HAP-1 (cell line): ENCODE data around the gene KLK15.

Experiments
- DNase-seq, 2 experiments: peaks; one replicate each; pipeline ENCODE4 v3.0.0-alpha.2; 2016 to 2020; ENCODE audit warnings: low spot score in 2 of 2
- H3K27me3 ChIP-seq: fragments of 250-450 bp; sonication (Bioruptor Pico); 2 replicates; pipeline ENCODE4 v1.5.1; 2020; ENCODE audit warnings: low read depth, mild to moderate bottlenecking, moderate library complexity
- H3K36me3 ChIP-seq: fragments of 250-450 bp; sonication (Bioruptor Pico); replicated peaks from 2 replicates; pipeline ENCODE4 v1.5.1; 2020; ENCODE audit warnings: mild to moderate bottlenecking
- H3K4me1 ChIP-seq: fragments of 250-450 bp; sonication (Bioruptor Pico); 2 replicates; pipeline ENCODE4 v1.5.1; 2020; ENCODE audit warnings: mild to moderate bottlenecking
- H3K4me3 ChIP-seq: fragments of 250-450 bp; sonication (Bioruptor Pico); 2 replicates; pipeline ENCODE4 v1.5.1; 2020; ENCODE audit warnings: mild to moderate bottlenecking, moderate library complexity
- H3K9me3 ChIP-seq: fragments of 250-450 bp; sonication (Bioruptor Pico); 2 replicates; pipeline ENCODE4 v1.5.1; 2020; ENCODE audit warnings: mild to moderate bottlenecking, moderate library complexity
- in situ Hi-C: fragments of 300-500 bp; cut with MboI; formaldehyde crosslinking; loops from 3 replicates; pipeline ENCODE4 v1.14.3; 2020; ENCODE audit warnings: low sequenced_read_pairs, inconsistent platforms, mixed read lengths

Gene KLK15

GRCh38 chr19:50859849-50860248, 26.5 kb upstream of the KLK15 start:
- Histone ChIP-seq H3K4me3 (no peak overlapping the region), H3K27me3 (peaks cover 12% of the 10 kb centered on the region), H3K36me3 (no peaks in the 10 kb centered on the region), H3K4me1 (no peaks in the 10 kb centered on the region), H3K9me3 (no peaks in the 10 kb centered on the region)
- in situ Hi-C loops = no loop called here
- DNase-seq = no peak

- no peaks in the 10 kb centered on the region for H3K36me3 ChIP-seq
- no peak for DNase-seq
- in situ Hi-C loops = no loop called here
- no peaks in the 10 kb centered on the region for H3K9me3 ChIP-seq
- no peak overlapping the region for H3K4me3 ChIP-seq
- H3K27me3 ChIP-seq = peaks cover 12% of the 10 kb centered on the region
- no peaks in the 10 kb centered on the region for H3K4me1 ChIP-seq
These were observed 25.5 kb upstream of the KLK15 start for GRCh38 chr19:50858886-50859285.

GRCh38 chr19:50857366-50857765, 24.0 kb upstream of the KLK15 start:
- no peaks in the 10 kb centered on the region for H3K36me3 ChIP-seq
- H3K27me3 ChIP-seq = peaks cover 7% of the 10 kb centered on the region
- in situ Hi-C loops = no loop called here
- DNase-seq = no peak
- no peaks in the 10 kb centered on the region for H3K9me3 ChIP-seq
- no peaks in the 10 kb centered on the region for H3K4me1 ChIP-seq
- H3K4me3 ChIP-seq = no peak overlapping the region

- Histone ChIP-seq H3K4me3 (no peak within 1 kb of the TSS), H3K4me1 (no peaks in the 10 kb centered on the region), H3K9me3 (no peaks in the 10 kb centered on the region), H3K36me3 (no peaks in the 10 kb centered on the region), H3K27me3 (peaks cover 6% of the 10 kb centered on the region)
- DNase-seq = no peak
- in situ Hi-C loops = no loop called here
These were observed 21.4 kb upstream of the KLK15 start, which contains the start of gene KLK3 for GRCh38 chr19:50854636-50855410. TSS of gene KLK3 (plus strand) at chr19:50854915. CDS start at chr19:50854956, 41 bp downstream.

GRCh38 chr19:50851620-50852019, 18.2 kb upstream of the KLK15 start:
- Histone ChIP-seq H3K36me3 (no peaks in the 10 kb centered on the region), H3K4me1 (no peaks in the 10 kb centered on the region), H3K27me3 (peaks cover 2% of the 10 kb centered on the region; the same call in 1 of the 2 replicates), H3K9me3 (no peaks in the 10 kb centered on the region), H3K4me3 (no peak overlapping the region)
- DNase-seq = no peak
- in situ Hi-C loops = no loop called here

GRCh38 chr19:50850738-50851137, 17.4 kb upstream of the KLK15 start:
- H3K9me3 ChIP-seq = no peaks in the 10 kb centered on the region
- DNase-seq = no peak
- H3K4me3 ChIP-seq = no peak overlapping the region
- H3K27me3 ChIP-seq = no peaks in the 10 kb centered on the region; the same call in 1 of the 2 replicates
- no peaks in the 10 kb centered on the region for H3K36me3 ChIP-seq
- in situ Hi-C loops = no loop called here
- H3K4me1 ChIP-seq = no peaks in the 10 kb centered on the region

- in situ Hi-C loops = no loop called here
- H3K9me3 ChIP-seq = no peaks in the 10 kb centered on the region
- H3K4me1 ChIP-seq = no peaks in the 10 kb centered on the region
- H3K27me3 ChIP-seq = peaks cover 4% of the 10 kb centered on the region
- DNase-seq = no peak
- no peaks in the 10 kb centered on the region for H3K36me3 ChIP-seq
- no peak overlapping the region for H3K4me3 ChIP-seq
These were observed 11.0 kb upstream of the KLK15 start for GRCh38 chr19:50844296-50844935.

GRCh38 chr19:50843701-50844221, 10.4 kb upstream of the KLK15 start:
- H3K4me3 ChIP-seq = no peak overlapping the region
- peaks cover 4% of the 10 kb centered on the region for H3K27me3 ChIP-seq
- in situ Hi-C loops = no loop called here
- no peak for DNase-seq
- no peaks in the 10 kb centered on the region for H3K36me3 ChIP-seq
- no peaks in the 10 kb centered on the region for H3K4me1 ChIP-seq
- no peaks in the 10 kb centered on the region for H3K9me3 ChIP-seq

GRCh38 chr19:50843205-50843604, 9.8 kb upstream of the KLK15 start:
- no peaks in the 10 kb centered on the region for H3K4me1 ChIP-seq
- DNase-seq = no peak
- no peak overlapping the region for H3K4me3 ChIP-seq
- H3K9me3 ChIP-seq = no peaks in the 10 kb centered on the region
- H3K36me3 ChIP-seq = no peaks in the 10 kb centered on the region
- in situ Hi-C loops = no loop called here
- H3K27me3 ChIP-seq = peaks cover 4% of the 10 kb centered on the region

- DNase-seq = no peak
- Histone ChIP-seq H3K4me1 (no peaks in the 10 kb centered on the region), H3K9me3 (no peaks in the 10 kb centered on the region), H3K36me3 (no peaks in the 10 kb centered on the region), H3K4me3 (no peak overlapping the region), H3K27me3 (peaks cover 4% of the 10 kb centered on the region)
- in situ Hi-C loops = no loop called here
These were observed 8.8 kb upstream of the KLK15 start for GRCh38 chr19:50842130-50842529.

GRCh38 chr19:50839712-50840655, 6.6 kb upstream of the KLK15 start:
- Histone ChIP-seq H3K4me3 (no peak overlapping the region), H3K36me3 (no peaks in the 10 kb centered on the region), H3K9me3 (no peaks in the 10 kb centered on the region), H3K27me3 (peaks cover 4% of the 10 kb centered on the region; the same call in 1 of the 2 replicates), H3K4me1 (peaks cover 3% of the 10 kb centered on the region)
- DNase-seq = no peak
- in situ Hi-C loops = no loop called here

GRCh38 chr19:50838239-50838638, 4.9 kb upstream of the KLK15 start:
- H3K4me1 ChIP-seq = peaks cover 3% of the 10 kb centered on the region
- H3K27me3 ChIP-seq = peaks cover 4% of the 10 kb centered on the region; the same call in 1 of the 2 replicates
- H3K36me3 ChIP-seq = no peaks in the 10 kb centered on the region
- H3K9me3 ChIP-seq = no peaks in the 10 kb centered on the region
- in situ Hi-C loops = no loop called here
- no peak for DNase-seq
- H3K4me3 ChIP-seq = no peak overlapping the region

- Histone ChIP-seq H3K4me1 (peaks cover 3% of the 10 kb centered on the region), H3K27me3 (peaks cover 1% of the 10 kb centered on the region; the same call in 1 of the 2 replicates), H3K9me3 (no peaks in the 10 kb centered on the region), H3K36me3 (no peaks in the 10 kb centered on the region), H3K4me3 (no peak overlapping the region)
- in situ Hi-C loops = no loop called here
- DNase-seq = no peak
These were observed 3.9 kb upstream of the KLK15 start for GRCh38 chr19:50837300-50837699.
